Astrocyte (in vitro differentiated cells and primary cell): ENCODE measurements around the gene GNAI2. TPM values are rescaled to one million over a fixed set of nuclear protein-coding genes. Genes with fewer than 3 reads are reported as not detected.

Source experiments
- DNase-seq: peaks from one replicate; pipeline ENCODE4 v3.0.0-alpha.2; 2010; ENCODE audit warnings: low read depth
- FAIRE-seq: peaks from 2 replicates; lab custom pipeline; 2011; peaks lifted over from hg19 to GRCh38; lab: Jason Lieb, UNC
- H2AFZ ChIP-seq: 2 replicates; pipeline ENCODE4 v1.6.0; 2012; ENCODE audit warnings: low read depth, low read length, inconsistent platforms
- H3K27ac ChIP-seq: 2 replicates; pipeline ENCODE4 v1.5.1; 2011; ENCODE audit warnings: low read depth, low read length, inconsistent platforms
- H3K27me3 ChIP-seq: 2 replicates; pipeline ENCODE4 v1.6.0; 2011; ENCODE audit warnings: low read length, inconsistent platforms; ENCODE audit not compliant: insufficient read depth
- H3K36me3 ChIP-seq: 2 replicates; pipeline ENCODE4 v1.5.1; 2011; ENCODE audit warnings: low read length, inconsistent platforms; ENCODE audit not compliant: insufficient read depth
- H3K4me1 ChIP-seq: 2 replicates; pipeline ENCODE4 v1.5.1; 2011; ENCODE audit warnings: low read length, inconsistent platforms; ENCODE audit not compliant: insufficient read depth
- H3K4me2 ChIP-seq: 2 replicates; pipeline ENCODE4 v1.6.0; 2012; ENCODE audit warnings: low read length, inconsistent platforms
- H3K4me3 ChIP-seq: 2 replicates; pipeline ENCODE4 v1.5.1; 2011; ENCODE audit warnings: low read depth, mild to moderate bottlenecking, low read length, inconsistent platforms; ENCODE audit not compliant: insufficient read depth
- H3K79me2 ChIP-seq: 2 replicates; pipeline ENCODE4 v1.6.0; 2012; ENCODE audit warnings: mild to moderate bottlenecking, low read length, inconsistent platforms; ENCODE audit not compliant: insufficient read depth
- H3K9ac ChIP-seq: 2 replicates; pipeline ENCODE4 v1.6.0; 2012; ENCODE audit warnings: mild to moderate bottlenecking, low read length, inconsistent platforms
- H3K9me3 ChIP-seq: 2 replicates; pipeline ENCODE4 v1.5.1; 2012; ENCODE audit warnings: low read depth, mild to moderate bottlenecking, low read length, inconsistent platforms; ENCODE audit not compliant: insufficient read depth
- H4K20me1 ChIP-seq: 2 replicates; pipeline ENCODE4 v1.6.0; 2012; ENCODE audit warnings: low read length, inconsistent platforms; ENCODE audit not compliant: insufficient read depth
- H3K27ac Mint-ChIP-seq: one replicate; pipeline ENCODE4 v1.8.0; 2021; ENCODE audit warnings: mild to moderate bottlenecking, mixed read lengths; ENCODE audit not compliant: unreplicated experiment
- H3K27me3 Mint-ChIP-seq: one replicate; pipeline ENCODE4 v1.8.0; 2021; ENCODE audit warnings: low read depth, mixed read lengths; ENCODE audit not compliant: unreplicated experiment
- H3K36me3 Mint-ChIP-seq: one replicate; pipeline ENCODE4 v1.8.0; 2021; ENCODE audit warnings: low read depth, mixed read lengths; ENCODE audit not compliant: unreplicated experiment
- H3K4me1 Mint-ChIP-seq: one replicate; pipeline ENCODE4 v1.8.0; 2021; ENCODE audit warnings: low read depth, mixed read lengths; ENCODE audit not compliant: unreplicated experiment
- H3K4me3 Mint-ChIP-seq: one replicate; pipeline ENCODE4 v1.8.0; 2021; ENCODE audit warnings: mild to moderate bottlenecking, moderate library complexity, mixed read lengths; ENCODE audit not compliant: unreplicated experiment
- H3K9me3 Mint-ChIP-seq: one replicate; pipeline ENCODE4 v1.8.0; 2021; ENCODE audit warnings: mild to moderate bottlenecking, mixed read lengths; ENCODE audit not compliant: unreplicated experiment
- EZH2 ChIP-seq: IDR thresholded peaks from 2 replicates; pipeline ENCODE4 v1.6.1; 2012; ENCODE audit warnings: mild to moderate bottlenecking, low read length, inconsistent platforms; ENCODE audit not compliant: insufficient read depth
- total RNA-seq: library from RNA; stranded (reverse); gene quantifications from 2 replicates; pipeline ENCODE4 v1.2.1, GENCODE V29; 2021
- TF ChIP-seq, protein P1 (sequence below): IDR thresholded peaks from 2 replicates; pipeline ENCODE4 v1.5.1; 2011; ENCODE audit warnings: low read depth, mild to moderate bottlenecking, inconsistent platforms, low read length, moderate library complexity; ENCODE audit not compliant: insufficient read depth

GNAI2 gene
- total RNA-seq, 1 donor from 2014 or later: 381 TPM

DNA sequence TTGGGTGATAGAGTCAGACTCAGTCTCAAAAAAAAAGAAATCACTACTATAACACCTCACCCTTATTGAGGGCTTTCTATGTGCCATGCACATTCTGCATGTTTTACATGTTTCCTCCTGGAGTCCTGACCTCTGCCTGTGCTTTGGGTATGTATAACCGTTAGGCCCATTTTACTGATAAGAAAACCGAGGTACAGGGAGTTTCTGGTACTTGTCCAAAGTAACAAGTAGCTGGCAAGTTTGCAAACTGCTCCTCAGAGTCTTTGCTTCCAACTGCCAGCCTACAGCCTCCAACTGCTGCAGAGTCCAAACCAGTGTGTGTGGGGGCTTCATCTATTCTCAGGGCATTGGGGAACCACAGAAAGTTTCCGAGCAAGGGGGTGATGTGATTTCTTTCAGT is 3.7 kb upstream of the GNAI2 start:
- FAIRE-seq: no peak
- H3K27me3 Mint-ChIP-seq: peaks cover 1% of the 10 kb centered on the region
- no peak overlapping the region for H3K27ac Mint-ChIP-seq
- H3K79me2 ChIP-seq: peaks cover 13% of the 10 kb centered on the region
- no peaks in the 10 kb centered on the region for H3K9me3 Mint-ChIP-seq
- H3K27ac ChIP-seq: no peak overlapping the region
- peaks cover 3% of the 10 kb centered on the region for H3K36me3 Mint-ChIP-seq
- H3K4me1 ChIP-seq: peaks cover 4% of the 10 kb centered on the region
- no peak overlapping the region for H3K9ac ChIP-seq
- peaks cover 11% of the 10 kb centered on the region for H4K20me1 ChIP-seq
- no peak overlapping the region for H3K4me3 Mint-ChIP-seq
- H2AFZ ChIP-seq: no peak overlapping the region
- H3K27me3 ChIP-seq: no peaks in the 10 kb centered on the region
- no peak for DNase-seq
- H3K36me3 ChIP-seq: no peaks in the 10 kb centered on the region
- H3K9me3 ChIP-seq: no peaks in the 10 kb centered on the region
- peaks cover 6% of the 10 kb centered on the region for H3K4me1 Mint-ChIP-seq
- H3K4me3 ChIP-seq: no peak overlapping the region
- TF ChIP-seq, protein P1, sequence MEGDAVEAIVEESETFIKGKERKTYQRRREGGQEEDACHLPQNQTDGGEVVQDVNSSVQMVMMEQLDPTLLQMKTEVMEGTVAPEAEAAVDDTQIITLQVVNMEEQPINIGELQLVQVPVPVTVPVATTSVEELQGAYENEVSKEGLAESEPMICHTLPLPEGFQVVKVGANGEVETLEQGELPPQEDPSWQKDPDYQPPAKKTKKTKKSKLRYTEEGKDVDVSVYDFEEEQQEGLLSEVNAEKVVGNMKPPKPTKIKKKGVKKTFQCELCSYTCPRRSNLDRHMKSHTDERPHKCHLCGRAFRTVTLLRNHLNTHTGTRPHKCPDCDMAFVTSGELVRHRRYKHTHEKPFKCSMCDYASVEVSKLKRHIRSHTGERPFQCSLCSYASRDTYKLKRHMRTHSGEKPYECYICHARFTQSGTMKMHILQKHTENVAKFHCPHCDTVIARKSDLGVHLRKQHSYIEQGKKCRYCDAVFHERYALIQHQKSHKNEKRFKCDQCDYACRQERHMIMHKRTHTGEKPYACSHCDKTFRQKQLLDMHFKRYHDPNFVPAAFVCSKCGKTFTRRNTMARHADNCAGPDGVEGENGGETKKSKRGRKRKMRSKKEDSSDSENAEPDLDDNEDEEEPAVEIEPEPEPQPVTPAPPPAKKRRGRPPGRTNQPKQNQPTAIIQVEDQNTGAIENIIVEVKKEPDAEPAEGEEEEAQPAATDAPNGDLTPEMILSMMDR: no peak
- no peak for TF ChIP-seq EZH2
- H3K4me2 ChIP-seq: no peak overlapping the region

DNA sequence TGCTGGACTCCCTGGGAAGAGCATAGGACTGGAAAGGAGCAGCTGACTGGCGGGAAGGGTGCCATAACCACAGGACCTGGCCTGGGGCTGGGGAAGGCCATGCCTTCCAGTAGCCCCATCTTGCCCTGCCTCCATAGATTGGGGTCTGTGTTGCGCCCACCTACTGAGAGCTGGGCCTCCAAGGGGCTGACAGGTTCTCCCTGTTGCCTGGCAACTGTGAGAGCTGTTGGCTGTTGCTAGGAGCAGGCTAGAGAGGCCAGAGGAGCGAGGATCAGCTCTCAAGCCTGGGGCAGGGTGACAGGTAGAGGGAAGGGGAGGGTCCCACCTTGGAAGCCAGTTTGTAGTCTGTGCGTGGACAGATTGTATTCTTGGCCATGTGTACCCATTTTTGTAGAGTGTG is 2.8 kb upstream of the GNAI2 start:
- Histone ChIP-seq H3K27ac (no peak overlapping the region), H3K27me3 (no peaks in the 10 kb centered on the region), H3K4me3 (no peak overlapping the region), H2AFZ (no peak overlapping the region), H3K4me1 (peaks cover 6% of the 10 kb centered on the region), H3K79me2 (peaks cover 22% of the 10 kb centered on the region), H3K9ac (no peak overlapping the region), H3K36me3 (no peaks in the 10 kb centered on the region), H4K20me1 (peaks cover 18% of the 10 kb centered on the region), H3K9me3 (no peaks in the 10 kb centered on the region), H3K4me2 (no peak overlapping the region)
- H3K9me3 Mint-ChIP-seq: no peaks in the 10 kb centered on the region
- TF ChIP-seq, protein P1: no peak
- TF ChIP-seq EZH2: no peak
- no peak overlapping the region for H3K4me3 Mint-ChIP-seq
- DNase-seq (no peak), FAIRE-seq (no peak)
- peak overlapping the region; percentile 48 for H3K27ac Mint-ChIP-seq
- H3K27me3 Mint-ChIP-seq: peaks cover 1% of the 10 kb centered on the region
- H3K4me1 Mint-ChIP-seq: peaks cover 6% of the 10 kb centered on the region
- H3K36me3 Mint-ChIP-seq: peaks cover 3% of the 10 kb centered on the region

DNA sequence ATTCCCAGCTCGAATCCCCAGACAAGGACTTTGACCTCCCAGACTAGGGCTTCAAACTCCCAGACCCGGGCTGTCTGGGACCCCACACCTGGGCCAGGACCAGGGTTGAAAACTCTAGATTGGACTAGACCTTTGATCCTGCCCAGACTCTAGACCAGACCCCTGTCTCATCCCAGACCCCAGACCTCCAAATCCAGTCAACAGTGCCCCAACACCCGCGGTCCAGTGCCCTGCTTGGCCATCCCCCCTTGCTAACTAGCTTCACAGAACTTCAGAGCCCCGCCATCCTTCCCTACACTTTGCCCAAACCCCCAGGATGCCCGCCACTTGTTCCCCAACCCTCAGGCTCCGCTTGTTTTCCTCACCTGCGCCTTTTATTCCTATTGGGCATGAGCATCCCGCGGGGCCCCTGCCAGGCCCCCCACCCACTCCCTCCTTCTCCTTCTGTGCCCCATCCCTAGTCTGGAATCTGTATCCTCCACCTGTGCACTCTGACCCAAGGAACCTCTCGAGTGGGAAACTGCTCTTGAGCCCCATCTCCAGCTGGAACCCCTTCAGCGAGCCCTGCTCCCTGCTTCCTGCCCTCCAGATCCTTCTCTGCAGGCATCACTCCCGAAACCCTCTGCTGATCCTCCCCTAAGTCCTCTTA is 604 bp downstream of the GNAI2 start:
- Histone ChIP-seq H3K9me3 (no peaks in the 10 kb centered on the region), H4K20me1 (peaks cover 52% of the 10 kb centered on the region), H3K36me3 (peaks cover 3% of the 10 kb centered on the region), H3K9ac (peak overlapping the region; percentile 95), H3K4me1 (peaks cover 27% of the 10 kb centered on the region), H3K27me3 (no peaks in the 10 kb centered on the region), H2AFZ (no peak overlapping the region), H3K79me2 (peaks cover 56% of the 10 kb centered on the region), H3K4me3 (peak overlapping the region; percentile 92), H3K27ac (peak overlapping the region; percentile 63), H3K4me2 (peak overlapping the region; percentile 97)
- Mint-ChIP-seq H3K4me1 (peaks cover 20% of the 10 kb centered on the region), H3K27me3 (no peaks in the 10 kb centered on the region), H3K9me3 (no peaks in the 10 kb centered on the region), H3K4me3 (peak overlapping the region; percentile 100), H3K36me3 (peaks cover 3% of the 10 kb centered on the region), H3K27ac (peak overlapping the region; percentile 88)
- no peak for TF ChIP-seq EZH2
- TF ChIP-seq, protein P1: no peak
- FAIRE-seq (no peak), DNase-seq (no peak)
